HepG2 (cell line): ENCODE data around the gene PITRM1.

ENCODE experiments used
- EP300 ChIP-seq, 3 experiments: sonication (generic) in 1 of 3; formaldehyde crosslinking in 1 of 3; IDR thresholded peaks; 2 replicates each; pipeline versions ENCODE4 v1.5.1 to v1.6.1; 2011 to 2020; ENCODE audit warnings: low read depth in 2 of 3, low read length in 2 of 3, borderline replicate concordance in 1 of 3, improper control_type of control experiment in 1 of 3, mild to moderate bottlenecking in 1 of 3, missing genetic modification reagents in 1 of 3, moderate library complexity in 1 of 3
- TF ChIP-seq, protein P1 (sequence below): sonication (generic); formaldehyde crosslinking; IDR thresholded peaks from 2 replicates; pipeline ENCODE4 v1.8.0; 2022; ENCODE audit warnings: mild to moderate bottlenecking, missing genetic modification reagents

DNA sequence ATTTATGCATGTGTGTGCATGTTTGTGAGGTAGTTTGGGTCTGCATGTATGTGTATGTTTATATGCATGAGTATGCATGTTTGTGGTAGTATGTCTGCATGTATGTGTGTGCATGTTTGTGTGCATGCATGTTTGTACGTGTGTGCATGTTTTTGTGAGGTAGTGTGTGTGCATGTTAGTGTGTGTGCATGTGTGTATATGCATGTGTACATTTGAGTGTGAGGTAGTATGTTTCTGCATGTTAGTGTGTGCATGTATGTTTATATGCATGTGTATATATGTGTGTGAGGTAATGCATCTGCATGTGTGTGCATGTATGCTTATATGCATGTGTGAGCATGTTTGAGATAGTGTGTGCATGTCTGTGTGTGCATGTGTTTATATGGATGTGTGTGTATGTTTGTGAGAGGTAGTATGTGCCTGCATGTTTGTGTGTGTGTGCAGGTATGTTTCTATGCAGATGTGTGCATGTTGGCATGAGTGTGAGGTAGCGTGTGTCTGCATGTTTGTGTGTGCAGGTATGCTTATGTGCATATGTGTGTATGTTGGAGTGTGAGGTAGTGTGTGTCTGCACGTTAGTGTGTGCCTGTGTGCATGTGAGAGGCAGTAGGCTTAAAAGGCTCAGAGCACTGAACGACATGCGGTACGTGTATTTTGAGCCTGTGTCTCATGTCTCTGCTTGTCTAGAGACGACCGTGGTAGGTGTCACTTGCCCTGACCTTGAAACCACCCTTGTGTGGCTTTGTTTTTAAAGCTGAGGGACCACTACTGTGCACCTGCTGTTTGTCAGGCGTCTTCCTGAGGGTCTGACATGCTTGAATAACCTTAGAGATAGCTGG, 61.6 kb downstream of the PITRM1 start:
- TF ChIP-seq, protein P1, sequence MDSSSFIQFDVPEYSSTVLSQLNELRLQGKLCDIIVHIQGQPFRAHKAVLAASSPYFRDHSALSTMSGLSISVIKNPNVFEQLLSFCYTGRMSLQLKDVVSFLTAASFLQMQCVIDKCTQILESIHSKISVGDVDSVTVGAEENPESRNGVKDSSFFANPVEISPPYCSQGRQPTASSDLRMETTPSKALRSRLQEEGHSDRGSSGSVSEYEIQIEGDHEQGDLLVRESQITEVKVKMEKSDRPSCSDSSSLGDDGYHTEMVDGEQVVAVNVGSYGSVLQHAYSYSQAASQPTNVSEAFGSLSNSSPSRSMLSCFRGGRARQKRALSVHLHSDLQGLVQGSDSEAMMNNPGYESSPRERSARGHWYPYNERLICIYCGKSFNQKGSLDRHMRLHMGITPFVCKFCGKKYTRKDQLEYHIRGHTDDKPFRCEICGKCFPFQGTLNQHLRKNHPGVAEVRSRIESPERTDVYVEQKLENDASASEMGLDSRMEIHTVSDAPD, result no peak
- TF ChIP-seq EP300 (IDR thresholded peaks at IDR 0.05; ENCODE audit: low read depth in 2 of 2, low read length in 2 of 2) (no peak), EP300 (CRISPR knock-in tag; IDR thresholded peaks at IDR 0.05; ENCODE audit: borderline replicate concordance) (no peak)
